ENCODE measurements around the gene LINS1.

- no peak for TF ChIP-seq KLF5 (IDR thresholded peaks at IDR 0.05; ENCODE audit: partially characterized antibody)
- no peak for TF ChIP-seq POLR2A (IDR thresholded peaks at IDR 0.05; ENCODE audit: low read depth, low read length)
- no peak for TF ChIP-seq CTCF (IDR thresholded peaks at IDR 0.05 in 2 of 3, conservative IDR thresholded peaks at IDR 0.05 in 1 of 3; ENCODE audit: control insufficient read depth in 2 of 3, extremely low read depth in 1 of 3, insufficient read depth in 1 of 3, low read depth in 3 of 3, low read length in 3 of 3)
Measured at GRCh38 chr15:100525436-100525835, 76.5 kb downstream of the LINS1 start.
